Measurements from ENCODE around the gene HMOX1.
"Not testable (repeated sequence)": the region's sequence is repeated elsewhere in the genome, so short reads cannot be mapped to it uniquely, and the experiment has no call there.

The HMOX1 gene

GRCh38 chr22:35432228-35432905, 51.5 kb downstream of the HMOX1 start:
- no peak for DNase-seq (ENCODE audit: low spot score)

GRCh38 chr22:35434061-35434710, 53.3 kb downstream of the HMOX1 start:
- no peak for DNase-seq (ENCODE audit: low spot score)

GRCh38 chr22:35435201-35435740, 54.4 kb downstream of the HMOX1 start:
- no peak for DNase-seq (ENCODE audit: low spot score)

- no peak for DNase-seq (ENCODE audit: low spot score)
These were observed 55.5 kb downstream of the HMOX1 start for GRCh38 chr22:35436421-35436820.

GRCh38 chr22:35437049-35437448, 56.2 kb downstream of the HMOX1 start:
- no peak for DNase-seq (ENCODE audit: low spot score)

GRCh38 chr22:35438673-35439364, 57.9 kb downstream of the HMOX1 start:
- not testable (repeated sequence) for DNase-seq (ENCODE audit: low spot score)

GRCh38 chr22:35439365-35439717, 58.4 kb downstream of the HMOX1 start:
- DNase-seq (ENCODE audit: low spot score), result no peak

GRCh38 chr22:35440129-35440528, 59.2 kb downstream of the HMOX1 start:
- DNase-seq (ENCODE audit: low spot score), result no peak

- no peak for DNase-seq (ENCODE audit: low spot score)
These were observed 60.7 kb downstream of the HMOX1 start for GRCh38 chr22:35441489-35442100.

GRCh38 chr22:35442471-35442870, 61.6 kb downstream of the HMOX1 start:
- no peak for DNase-seq (ENCODE audit: low spot score)

- DNase-seq (ENCODE audit: low spot score), result no peak
These were observed 62.4 kb downstream of the HMOX1 start for GRCh38 chr22:35443338-35443737.

Small RNA genes within 50 kb of the gene (small RNA-seq; reads per million reads assigned to genes)
- gene MIR3909, result 0.24 to 1.5 reads per million in 2 experiments
- gene MIR6069, result 0 reads per million in 2 experiments

Data from SK-N-DZ (cell line).